A673 (cell line): ENCODE results near the gene FAM72D. TPM values are rescaled to one million over a fixed set of nuclear protein-coding genes. Genes with fewer than 3 reads are reported as not detected.
"Not testable (repeated sequence)": the region's sequence is repeated elsewhere in the genome, so short reads cannot be mapped to it uniquely, and the experiment has no call there.

Source experiments
- Bru-seq: library from RNA; stranded (reverse); fragments of 400-500 nt; gene quantifications from one replicate; lab custom pipeline; 2021; lab: Mats Ljungman, UMichigan
- BruChase-seq, 2 experiments: library from RNA; stranded (reverse); fragments of 400-500 nt; gene quantifications; one replicate each; lab custom pipeline; 2021; lab: Mats Ljungman, UMichigan
- BruUV-seq: library from RNA; stranded (reverse); fragments of 400-500 nt; replicated peaks from 2 replicates; lab custom pipeline; 2021; lab: Mats Ljungman, UMichigan
- CTCF ChIA-PET: fragments of 300-600 bp; sonication (Branson Sonifier 250); formaldehyde crosslinking; loops from one replicate; lab custom pipeline; 2022; ENCODE audit warnings: antibody characterized with exemption; lab: Charles Lee
- POLR2A ChIA-PET: fragments of 300-600 bp; sonication (Branson Sonifier 250); formaldehyde crosslinking; loops from one replicate; lab custom pipeline; 2022; ENCODE audit warnings: antibody characterized with exemption; ENCODE audit not compliant: low non-redundant PET; lab: Charles Lee
- DNase-seq: peaks from one replicate; pipeline ENCODE4 v3.0.0-alpha.2; 2015; ENCODE audit warnings: low spot score
- H3K27ac ChIP-seq: fragments of 200-600 bp; sonication (generic); 2 replicates; pipeline ENCODE4 v1.5.1; 2016; ENCODE audit warnings: mixed run types, low read depth, mild to moderate bottlenecking, mixed read lengths, antibody characterized with exemption, low read length; ENCODE audit not compliant: poor library complexity, severe bottlenecking
- H3K27me3 ChIP-seq: fragments of 200-600 bp; sonication (generic); replicated peaks from 2 replicates; pipeline ENCODE4 v1.6.1; 2017; ENCODE audit warnings: mixed run types, low read depth, mild to moderate bottlenecking, mixed read lengths, antibody characterized with exemption, low read length; ENCODE audit not compliant: insufficient read depth, poor library complexity
- H3K36me3 ChIP-seq: fragments of 200-600 bp; sonication (generic); 2 replicates; pipeline ENCODE4 v1.6.1; 2016; ENCODE audit warnings: mixed run types, mild to moderate bottlenecking, mixed read lengths, antibody characterized with exemption, low read length; ENCODE audit not compliant: insufficient read depth, poor library complexity, severe bottlenecking
- H3K4me1 ChIP-seq: fragments of 200-600 bp; sonication (generic); 2 replicates; pipeline ENCODE4 v1.6.1; 2017; ENCODE audit warnings: mixed run types, mild to moderate bottlenecking, mixed read lengths, antibody characterized with exemption, low read length; ENCODE audit not compliant: insufficient read depth, poor library complexity, severe bottlenecking
- H3K4me3 ChIP-seq: fragments of 200-600 bp; sonication (generic); 2 replicates; pipeline ENCODE4 v1.5.1; 2016; ENCODE audit warnings: low read depth, mixed run types, mild to moderate bottlenecking, mixed read lengths, low read length; ENCODE audit not compliant: poor library complexity, severe bottlenecking
- H3K9me3 ChIP-seq: fragments of 200-600 bp; sonication (generic); 2 replicates; pipeline ENCODE4 v1.6.1; 2016; ENCODE audit warnings: mixed run types, low read depth, mild to moderate bottlenecking, mixed read lengths, antibody characterized with exemption, low read length; ENCODE audit not compliant: poor library complexity, severe bottlenecking
- intact Hi-C: fragments of 100-400 bp; cut with micrococcal nuclease; formaldehyde crosslinking; loops from one replicate; pipeline ENCODE4 v1.10.0; 2022; ENCODE audit not compliant: unreplicated experiment
- long read RNA-seq: library from polyadenylated mRNA; stranded (forward); transcript quantifications from one replicate; pipeline ENCODE4 v2.0.0, GENCODE V29; 2022
- total RNA-seq: library from RNA; stranded (reverse); gene quantifications from 2 replicates; pipeline ENCODE4 v1.2.3, GENCODE V29; 2021

Gene FAM72D
- 8.6 and 11.9 TPM in 2 replicates for total RNA-seq
- Bru-seq, nascent RNA = percentile 48 among the genes with signal in this experiment
- percentile 54 among the genes with signal in this experiment for BruChase-seq, experiment 1, labeled RNA remaining after a 2-hour chase
- BruChase-seq, experiment 2, labeled RNA remaining after a 6-hour chase = percentile 49 among the genes with signal in this experiment
- long read RNA-seq, transcript FAM72D-201 (4 exons, 2,397 nt) = major isoform, 23 of 29 reads
- long read RNA-seq, partial matches to known transcripts = 1 of 29 reads
- long read RNA-seq, other reads (novel, unspliced or antisense) = 5 of 29 reads

- H3K27ac ChIP-seq, H3K36me3 ChIP-seq, BruUV-seq, POLR2A ChIA-PET, H3K9me3 ChIP-seq, H3K27me3 ChIP-seq, H3K4me1 ChIP-seq, CTCF ChIA-PET, DNase-seq, intact Hi-C loops: not testable (repeated sequence)
- peak within 1 kb of the TSS; percentile 38 for H3K4me3 ChIP-seq
These were observed at the start of gene FAM72D, which contains the start of gene SRGAP2B for GRCh38 chr1:145095284-145096057. Gene FAM72D (plus strand): TSS chr1:145095974. CDS start chr1:145096848, 874 bp downstream. Gene SRGAP2B (minus strand): TSS chr1:145095328. CDS start chr1:145092901, 2,427 bp downstream.

GRCh38 chr1:145047553-145047952 is 48.2 kb upstream of the FAM72D start:
- BruUV-seq, H3K36me3 ChIP-seq, H3K4me1 ChIP-seq, H3K4me3 ChIP-seq, DNase-seq, intact Hi-C loops, H3K27me3 ChIP-seq, CTCF ChIA-PET, H3K27ac ChIP-seq, H3K9me3 ChIP-seq, POLR2A ChIA-PET: not testable (repeated sequence)

- H3K9me3 ChIP-seq, intact Hi-C loops, DNase-seq, H3K4me3 ChIP-seq, BruUV-seq, H3K27me3 ChIP-seq, CTCF ChIA-PET, H3K36me3 ChIP-seq, H3K4me1 ChIP-seq, H3K27ac ChIP-seq, POLR2A ChIA-PET: not testable (repeated sequence)
These were observed 47.5 kb upstream of the FAM72D start for GRCh38 chr1:145048181-145048856.

- intact Hi-C loops, H3K27ac ChIP-seq, POLR2A ChIA-PET, DNase-seq, H3K27me3 ChIP-seq, H3K9me3 ChIP-seq, CTCF ChIA-PET, H3K4me1 ChIP-seq, BruUV-seq, H3K36me3 ChIP-seq, H3K4me3 ChIP-seq: not testable (repeated sequence)
These were observed 43.6 kb upstream of the FAM72D start for GRCh38 chr1:145052019-145052776.

GRCh38 chr1:145053428-145053827 is 42.3 kb upstream of the FAM72D start:
- H3K27me3 ChIP-seq, H3K4me3 ChIP-seq, POLR2A ChIA-PET, H3K27ac ChIP-seq, intact Hi-C loops, H3K4me1 ChIP-seq, H3K9me3 ChIP-seq, H3K36me3 ChIP-seq, DNase-seq, BruUV-seq, CTCF ChIA-PET: not testable (repeated sequence)

- H3K27me3 ChIP-seq, H3K4me1 ChIP-seq, BruUV-seq, H3K9me3 ChIP-seq, CTCF ChIA-PET, H3K27ac ChIP-seq, intact Hi-C loops, DNase-seq, H3K4me3 ChIP-seq, H3K36me3 ChIP-seq, POLR2A ChIA-PET: not testable (repeated sequence)
These were observed 40.5 kb upstream of the FAM72D start for GRCh38 chr1:145055217-145055760.
